SIG-M5 treated with dmso at 0.1 percent for 504 hours (cell line): ENCODE data around the gene TSNAXIP1.
A peak's percentile ranks its signal among the peaks of the same experiment; 100 is the strongest.
"Not testable (repeated sequence)": the region's sequence is repeated elsewhere in the genome, so short reads cannot be mapped to it uniquely, and the experiment has no call there.

ENCODE experiments used
- DNase-seq: peaks from one replicate; lab custom pipeline; 2025; ENCODE audit not compliant: unreplicated experiment; lab: John Stamatoyannopoulos, UW

The TSNAXIP1 gene

GRCh38 chr16:67857547-67858233, 51.0 kb downstream of the TSNAXIP1 start:
- DNase-seq = peak; percentile 71

- no peak for DNase-seq
These were observed 51.8 kb downstream of the TSNAXIP1 start for GRCh38 chr16:67858500-67858899.

DNA sequence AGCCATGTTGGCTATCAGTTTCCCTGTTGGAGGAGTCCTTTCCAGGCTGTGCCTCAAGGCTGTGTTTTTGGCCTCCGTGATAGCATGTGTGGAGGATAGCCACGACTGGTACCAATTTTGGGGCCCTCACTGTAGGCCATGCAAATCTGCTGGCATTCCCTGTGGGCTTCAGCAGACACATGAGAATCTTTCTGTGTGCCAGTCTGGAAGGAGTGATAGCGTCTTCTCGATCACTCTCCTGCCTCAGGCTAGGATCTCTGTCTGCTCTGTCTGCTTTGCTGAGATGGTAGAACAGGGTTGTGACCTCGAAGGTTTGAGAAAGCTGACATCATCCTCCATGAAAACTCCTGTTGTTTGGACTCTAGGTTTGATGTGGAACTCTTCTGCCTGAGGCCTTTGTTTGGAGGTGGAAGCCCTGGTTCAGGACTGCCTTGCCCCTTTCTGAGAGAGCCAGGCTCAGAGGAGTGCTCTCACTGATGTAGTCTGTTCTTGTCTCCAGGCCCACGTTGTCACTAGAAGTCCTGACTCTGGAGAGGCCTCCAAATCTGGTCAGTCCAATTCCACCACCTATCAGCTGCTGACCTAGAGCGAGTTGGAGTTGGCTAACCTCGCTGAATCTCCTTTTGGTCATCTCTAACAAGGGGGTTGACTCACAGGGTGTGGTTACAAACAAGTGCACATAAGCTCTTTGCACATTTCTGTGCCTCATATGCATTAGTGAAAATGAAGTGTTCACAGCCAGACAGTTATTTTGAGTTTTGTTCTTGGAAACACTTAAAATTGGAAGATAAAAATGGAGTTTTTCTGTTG, 54.1 kb downstream of the TSNAXIP1 start:
- no peak for DNase-seq

GRCh38 chr16:67861877-67862276, 55.2 kb downstream of the TSNAXIP1 start:
- DNase-seq = no peak

- no peak for DNase-seq
These were observed 56.2 kb downstream of the TSNAXIP1 start for GRCh38 chr16:67862623-67863583.

DNA sequence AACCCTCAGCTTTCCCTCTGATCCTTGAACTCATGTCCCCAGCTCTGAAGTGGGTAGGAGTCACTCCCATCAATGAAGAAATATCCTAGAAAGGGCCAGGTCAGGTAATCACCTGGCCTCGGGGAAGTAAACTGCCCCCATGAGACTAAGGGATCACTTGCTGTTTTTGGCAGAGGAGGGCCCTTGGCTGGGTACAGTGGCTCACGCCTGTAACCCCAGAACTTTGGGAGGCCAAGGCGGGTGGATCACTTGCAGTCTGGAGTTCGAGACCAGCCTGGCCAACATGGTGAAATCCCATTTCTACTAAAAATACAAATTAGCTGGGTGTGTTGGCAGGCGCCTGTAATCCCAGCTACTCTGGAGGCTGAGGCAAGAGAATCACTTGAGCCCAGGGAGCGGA, 57.4 kb downstream of the TSNAXIP1 start:
- DNase-seq = not testable (repeated sequence)

DNA sequence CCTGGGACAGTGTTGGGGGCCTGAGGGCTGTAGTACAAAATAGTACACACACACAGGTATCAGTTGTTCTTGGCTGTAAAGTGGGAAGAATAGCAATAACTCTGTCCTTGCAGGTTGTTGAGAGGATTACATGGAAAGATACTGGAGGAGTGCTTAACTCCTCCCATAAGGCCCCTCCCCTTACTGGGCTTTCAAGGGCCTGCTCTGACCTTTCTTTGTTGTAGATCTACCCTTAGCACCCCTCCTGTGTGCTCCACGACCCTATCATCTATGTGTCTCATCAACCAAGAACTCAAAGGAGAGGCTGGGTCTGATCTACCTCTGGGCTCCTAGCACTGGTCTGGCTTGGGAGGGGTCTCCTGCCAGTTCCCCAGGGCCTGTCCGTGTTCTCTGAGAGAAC, 57.9 kb downstream of the TSNAXIP1 start:
- no peak for DNase-seq

- no peak for DNase-seq
These were observed 58.6 kb downstream of the TSNAXIP1 start for GRCh38 chr16:67865318-67865717.

- DNase-seq = no peak
These were observed 61.6 kb downstream of the TSNAXIP1 start for GRCh38 chr16:67868290-67868689.

GRCh38 chr16:67869653-67870052, 63.0 kb downstream of the TSNAXIP1 start:
- no peak for DNase-seq

- no peak for DNase-seq
These were observed 64.6 kb downstream of the TSNAXIP1 start for GRCh38 chr16:67871256-67871655.

DNA sequence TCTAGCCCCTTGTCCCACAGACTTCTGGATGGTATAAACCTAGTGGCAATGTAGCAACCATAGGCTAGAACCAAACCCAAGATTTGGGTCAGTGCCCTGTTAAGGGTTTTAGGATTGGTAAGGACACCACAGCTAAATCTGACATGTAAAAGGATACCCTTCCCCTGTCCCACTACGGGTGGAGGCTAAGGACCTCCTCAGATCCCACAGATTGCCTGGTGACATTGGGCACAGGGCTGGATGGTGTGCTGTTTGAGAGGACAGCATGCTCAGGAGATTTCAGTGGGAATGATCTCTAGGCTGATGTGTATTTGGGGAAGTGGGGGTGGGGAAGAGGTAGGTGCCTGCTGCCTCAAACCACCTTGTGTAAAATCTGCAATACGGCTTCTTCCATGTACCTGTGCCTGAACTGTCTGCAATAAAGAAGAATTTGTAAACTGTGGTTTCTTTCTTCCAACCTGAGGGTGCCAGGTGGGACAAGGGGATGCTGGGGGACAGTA, 65.5 kb downstream of the TSNAXIP1 start:
- no peak for DNase-seq

- DNase-seq = peak; percentile 68
These were observed 66.1 kb downstream of the TSNAXIP1 start, which contains the start of gene EDC4 for GRCh38 chr16:67872631-67873434. EDC4 (plus strand) TSS chr16:67873052; CDS start chr16:67873262, 210 bp downstream.

GRCh38 chr16:67873435-67874370, 67.0 kb downstream of the TSNAXIP1 start:
- no peak for DNase-seq

DNA sequence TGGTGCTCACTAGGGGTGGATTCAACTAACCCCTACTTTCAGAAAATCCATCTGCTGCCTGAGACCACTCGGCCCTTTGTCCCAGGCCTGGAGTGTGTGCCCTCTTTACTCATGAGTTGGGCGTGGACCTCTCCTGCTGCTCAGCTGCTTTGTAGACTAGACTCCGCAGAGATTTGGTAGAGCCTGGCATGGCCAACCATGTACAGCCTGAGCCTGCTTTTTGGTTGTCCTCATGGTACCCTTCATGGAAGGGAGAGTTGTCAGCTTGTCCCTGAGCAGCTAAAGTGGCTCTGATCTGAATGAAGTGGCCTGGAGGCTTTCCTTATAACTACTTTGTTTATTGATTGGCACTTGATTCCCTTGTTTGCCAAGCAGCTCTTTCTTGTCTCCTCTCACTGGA, 67.7 kb downstream of the TSNAXIP1 start:
- no peak for DNase-seq

DNA sequence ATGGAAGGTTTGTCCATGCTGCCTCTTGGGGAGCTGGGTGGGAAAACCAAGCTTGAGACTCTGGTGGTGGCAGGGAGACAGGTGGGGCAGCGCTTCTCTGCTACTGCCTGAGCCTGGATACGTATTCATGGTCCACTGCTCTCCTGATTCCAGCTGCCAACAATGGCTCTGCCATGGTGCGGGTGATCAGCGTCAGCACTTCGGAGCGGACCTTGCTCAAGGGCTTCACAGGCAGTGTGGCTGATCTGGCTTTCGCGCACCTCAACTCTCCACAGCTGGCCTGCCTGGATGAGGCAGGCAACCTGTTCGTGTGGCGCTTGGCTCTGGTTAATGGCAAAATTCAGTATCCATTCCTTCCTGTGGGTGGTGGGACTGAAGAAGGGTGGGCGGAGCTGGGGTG, 70.4 kb downstream of the TSNAXIP1 start:
- DNase-seq = no peak
